C1 segment of cervical spinal cord (tissue), 14 donors: Measurements from ENCODE around the gene BMPR2.
"Not testable (repeated sequence)": the region's sequence is repeated elsewhere in the genome, so short reads cannot be mapped to it uniquely, and the experiment has no call there.

Source experiments
- DNase-seq, 14 donors: peaks; one replicate each; lab custom pipeline; 2025; lab: John Stamatoyannopoulos, UW

The BMPR2 gene

GRCh38 chr2:202521470-202521869, 145.3 kb downstream of the BMPR2 start:
- DNase-seq = no peak

- DNase-seq = no peak
Measured at GRCh38 chr2:202529389-202529788, 153.3 kb downstream of the BMPR2 start.

GRCh38 chr2:202530038-202530437, 153.9 kb downstream of the BMPR2 start:
- DNase-seq = no peak

GRCh38 chr2:202535290-202535689, 159.2 kb downstream of the BMPR2 start:
- not testable (repeated sequence) for DNase-seq

GRCh38 chr2:202541137-202541536, 165.0 kb downstream of the BMPR2 start:
- DNase-seq = no peak

- peak in 1 of 14 donors; percentile 76 for DNase-seq
Measured at GRCh38 chr2:202542142-202542541, 166.0 kb downstream of the BMPR2 start.

- no peak for DNase-seq
Measured at GRCh38 chr2:202545523-202545922, 169.4 kb downstream of the BMPR2 start.

- DNase-seq = no peak
Measured at GRCh38 chr2:202545931-202546330, 169.8 kb downstream of the BMPR2 start.

GRCh38 chr2:202546499-202547141, 170.5 kb downstream of the BMPR2 start:
- DNase-seq = not testable (repeated sequence)

- no peak for DNase-seq
Measured at GRCh38 chr2:202548240-202548639, 172.1 kb downstream of the BMPR2 start.

- not testable (repeated sequence) for DNase-seq
Measured at GRCh38 chr2:202551000-202551399, 174.9 kb downstream of the BMPR2 start.

- DNase-seq = no peak
Measured at GRCh38 chr2:202555356-202555755, 179.2 kb downstream of the BMPR2 start.

GRCh38 chr2:202560200-202560599, 184.1 kb downstream of the BMPR2 start:
- no peak for DNase-seq

GRCh38 chr2:202564226-202564625, 188.1 kb downstream of the BMPR2 start:
- DNase-seq = no peak

GRCh38 chr2:202566286-202566685, 190.2 kb downstream of the BMPR2 start:
- DNase-seq = no peak

- no peak for DNase-seq
Measured at GRCh38 chr2:202574541-202574940, 198.4 kb downstream of the BMPR2 start.

GRCh38 chr2:202575194-202575593, 199.1 kb downstream of the BMPR2 start:
- DNase-seq = not testable (repeated sequence)

GRCh38 chr2:202577250-202578183, 201.4 kb downstream of the BMPR2 start:
- no peak for DNase-seq

- DNase-seq = not testable (repeated sequence)
Measured at GRCh38 chr2:202582846-202583245, 206.7 kb downstream of the BMPR2 start.

- no peak for DNase-seq
Measured at GRCh38 chr2:202583709-202584219, 207.6 kb downstream of the BMPR2 start.

- DNase-seq = peak in 8 of 14 donors; percentile 5 to 43 (median 19)
Measured at GRCh38 chr2:202588647-202589581, 212.8 kb downstream of the BMPR2 start.
